Uterus (tissue), 2 donors: ENCODE measurements around the gene ARHGDIB.

Source experiments
- CTCF ChIP-seq, 4 experiments: fragments of 200-600 bp in 2 of 4; fragments of 450-650 bp in 2 of 4; sonication (generic) in 2 of 4; IDR thresholded peaks; one replicate each; pipeline ENCODE4 v1.5.1; 2016 to 2019; ENCODE audit warnings: antibody characterized with exemption in 4 of 4, mild to moderate bottlenecking in 2 of 4, moderate library complexity in 1 of 4
- POLR2A ChIP-seq, 2 donors: fragments of 450-650 bp; IDR thresholded peaks; one replicate each; pipeline ENCODE4 v1.6.1; 2016; ENCODE audit warnings: antibody characterized with exemption in 2 of 2, mild to moderate bottlenecking in 1 of 2, moderate library complexity in 1 of 2

GRCh38 chr12:14961466-14962152 lies at the start of gene ARHGDIB:
- TF ChIP-seq CTCF (IDR thresholded peaks at IDR 0.05) (no peak), POLR2A (IDR thresholded peaks at IDR 0.05) (no peak)
